HepG2 (cell line): ENCODE data around the gene PRXL2B. TPM values are rescaled to one million over a fixed set of nuclear protein-coding genes. Genes with fewer than 3 reads are reported as not detected.

Source experiments
- CREBL2 ChIP-seq: sonication (generic); formaldehyde crosslinking; IDR thresholded peaks from 2 replicates; pipeline ENCODE4 v1.8.1; 2023; ENCODE audit warnings: missing genetic modification reagents, mild to moderate bottlenecking, borderline replicate concordance
- FOXK1 ChIP-seq: sonication (generic); formaldehyde crosslinking; IDR thresholded peaks from 2 replicates; pipeline ENCODE4 v1.4.0; 2020; ENCODE audit warnings: low read depth, missing genetic modification reagents, borderline replicate concordance
- JDP2 ChIP-seq: sonication (generic); formaldehyde crosslinking; IDR thresholded peaks from 2 replicates; pipeline ENCODE4 v1.8.1; 2022; ENCODE audit warnings: missing genetic modification reagents, borderline replicate concordance
- LCORL ChIP-seq, 2 experiments: fragments of 450-650 bp in 1 of 2; sonication (generic) in 1 of 2; formaldehyde crosslinking in 1 of 2; IDR thresholded peaks; 2 replicates each; pipeline versions ENCODE4 v1.5.0 to v1.6.1; 2017 to 2020; ENCODE audit warnings: antibody characterized with exemption in 1 of 2, missing genetic modification reagents in 1 of 2
- MBNL3 ChIP-seq: fragments of 250-450 bp; sonication (Bioruptor Pico); conservative IDR thresholded peaks from 2 replicates; pipeline ENCODE4 v1.8.0; 2022; ENCODE audit warnings: mild to moderate bottlenecking, inconsistent platforms
- MLXIP ChIP-seq: sonication (generic); formaldehyde crosslinking; IDR thresholded peaks from 2 replicates; pipeline ENCODE4 v1.9.0; 2021; ENCODE audit warnings: missing genetic modification reagents, borderline replicate concordance
- NAIF1 ChIP-seq: sonication (generic); formaldehyde crosslinking; IDR thresholded peaks from 2 replicates; pipeline ENCODE4 v1.5.0; 2020; ENCODE audit warnings: mild to moderate bottlenecking, missing genetic modification reagents, borderline replicate concordance
- NR2F2 ChIP-seq: IDR thresholded peaks from 2 replicates; pipeline ENCODE4 v1.6.1; 2012; ENCODE audit warnings: low read depth, inconsistent platforms, borderline replicate concordance
- PCBP1 ChIP-seq: fragments of 200-400 bp; formaldehyde crosslinking; IDR thresholded peaks from 2 replicates; pipeline ENCODE4 v1.6.1; 2017; ENCODE audit warnings: mild to moderate bottlenecking, low read depth, low read length, borderline replicate concordance
- POLR2G ChIP-seq: fragments of 200-400 bp; formaldehyde crosslinking; IDR thresholded peaks from 2 replicates; pipeline ENCODE4 v1.6.1; 2018; ENCODE audit warnings: mild to moderate bottlenecking, low read depth, low read length, moderate library complexity
- RBM22 ChIP-seq: fragments of 200-400 bp; formaldehyde crosslinking; optimal IDR thresholded peaks from 2 replicates; pipeline ENCODE3; 2017; ENCODE audit warnings: mild to moderate bottlenecking, low read length, moderate library complexity
- RXRA ChIP-seq: sonication (generic); formaldehyde crosslinking; IDR thresholded peaks from 2 replicates; pipeline ENCODE4 v1.5.1; 2020; ENCODE audit warnings: missing genetic modification reagents
- TFDP1 ChIP-seq: IDR thresholded peaks from 2 replicates; pipeline ENCODE4 v1.6.1; 2016; ENCODE audit warnings: missing compliant biosample characterization, missing genetic modification reagents, borderline replicate concordance
- THAP11 ChIP-seq: IDR thresholded peaks from 2 replicates; pipeline ENCODE4 v1.6.1; 2016; ENCODE audit warnings: missing biosample characterization, missing genetic modification reagents
- THAP8 ChIP-seq: sonication (generic); formaldehyde crosslinking; IDR thresholded peaks from 2 replicates; pipeline ENCODE4 v1.5.1; 2020; ENCODE audit warnings: missing genetic modification reagents, mild to moderate bottlenecking, borderline replicate concordance
- ZFAT ChIP-seq: sonication (generic); formaldehyde crosslinking; conservative IDR thresholded peaks from 2 replicates; pipeline ENCODE4 v1.8.1; 2023; ENCODE audit warnings: missing genetic modification reagents, inconsistent platforms
- ZNF24 ChIP-seq: fragments of 450-650 bp; IDR thresholded peaks from 2 replicates; pipeline ENCODE4 v1.6.1; 2017; ENCODE audit warnings: antibody characterized with exemption, mild to moderate bottlenecking
- ZNF431 ChIP-seq: sonication (generic); formaldehyde crosslinking; IDR thresholded peaks from 2 replicates; pipeline ENCODE4 v1.9.0; 2022; ENCODE audit warnings: missing genetic modification reagents, low read depth, mild to moderate bottlenecking, borderline replicate concordance
- ZNF687 ChIP-seq: sonication (generic); formaldehyde crosslinking; IDR thresholded peaks from 2 replicates; pipeline ENCODE4 v1.5.1; 2020; ENCODE audit warnings: mild to moderate bottlenecking, missing genetic modification reagents, moderate library complexity
- polyA plus RNA-seq, 8 experiments: library from polyadenylated mRNA; depleted of rRNA in 3 of 8; stranded (reverse) in 7 of 8; unstranded in 1 of 8; fragments of >200 nt; fragmentation: Illumina TruSeq in 4 of 8; extraction: Trizol in 4 of 8; gene quantifications; 2 replicates each; pipeline versions ENCODE4 v1.2.1 to v1.2.3, GENCODE V29; 2011 to 2016; ENCODE audit warnings: low read depth in 4 of 8, missing spikeins in 1 of 8, mixed read lengths in 1 of 8; ENCODE audit not compliant: insufficient read depth in 1 of 8
- total RNA-seq, 5 experiments: library from RNA; depleted of rRNA; stranded (reverse); fragments of >200 nt; fragmentation: Illumina TruSeq; extraction: Trizol; gene quantifications; 2 replicates each; pipeline ENCODE4 v1.2.3, GENCODE V29; 2016; ENCODE audit warnings: low read depth in 1 of 5

The PRXL2B gene
- total and polyA plus RNA-seq, 2 of the 13 experiments (the other 11 are each of a cell fraction or from before 2014, with no cell fraction given), result 16.8 to 22.1 TPM

- TF ChIP-seq MBNL3 (CRISPR knock-in tag), result no peak
- TF ChIP-seq POLR2G, result peak; percentile 38; the same call in 1 of the 2 replicates
- no peak for TF ChIP-seq THAP8 (CRISPR knock-in tag)
- no peak for TF ChIP-seq JDP2
- TF ChIP-seq FOXK1 (CRISPR knock-in tag), result peak; percentile 56; the same call in 1 of the 2 replicates
- no peak for TF ChIP-seq LCORL (IDR thresholded peaks at IDR 0.05)
- TF ChIP-seq LCORL (CRISPR knock-in tag; IDR thresholded peaks at IDR 0.05), result no peak
- TF ChIP-seq RBM22, result no peak
- TF ChIP-seq ZFAT, result no peak
- no peak for TF ChIP-seq MLXIP (CRISPR knock-in tag)
- no peak for TF ChIP-seq CREBL2
- TF ChIP-seq NAIF1 (CRISPR knock-in tag), result no peak
- no peak for TF ChIP-seq TFDP1 (CRISPR knock-in tag)
- TF ChIP-seq ZNF24, result no peak
- peak; percentile 71 for TF ChIP-seq ZNF687 (CRISPR knock-in tag)
- no peak for TF ChIP-seq PCBP1
- TF ChIP-seq THAP11 (CRISPR knock-in tag), result peak; percentile 50; the same call in 1 of the 2 replicates
- no peak for TF ChIP-seq NR2F2
- peak; percentile 10; the same call in 1 of the 2 replicates for TF ChIP-seq RXRA (CRISPR knock-in tag)
- TF ChIP-seq ZNF431 (CRISPR knock-in tag), result no peak
Observed at GRCh38 chr1:2585318-2586092, 1.1 kb upstream of the PRXL2B start (continued).
